ENCODE results near the gene HSF5. TPM values are rescaled to one million over a fixed set of nuclear protein-coding genes. Genes with fewer than 3 reads are reported as not detected.

HSF5 gene
- total and polyA plus RNA-seq, 2 of the 13 experiments (the other 11 are each of a cell fraction or from before 2014, with no cell fraction given): not detected

GRCh38 chr17:58382108-58382871, 105.9 kb downstream of the HSF5 start (continued):
- 0 out of 2 replicates have a peak, but pooled peaks have one; percentile 57 for TF ChIP-seq MXD4 (CRISPR knock-in tag; IDR thresholded peaks at IDR 0.05)
- TF ChIP-seq ZNF879 (CRISPR knock-in tag; IDR thresholded peaks at IDR 0.05): no peak
- TF ChIP-seq ZNF331 (CRISPR knock-in tag; IDR thresholded peaks at IDR 0.05): 0 out of 2 replicates have a peak, but pooled peaks have one; percentile 28
- no peak for TF ChIP-seq CC2D1A (CRISPR knock-in tag; IDR thresholded peaks at IDR 0.05)
- TF ChIP-seq GATAD2A (CRISPR knock-in tag; IDR thresholded peaks at IDR 0.05): peak; percentile 85
- peak; percentile 55; the same call in 1 of the 2 replicates for TF ChIP-seq RXRB (CRISPR knock-in tag; IDR thresholded peaks at IDR 0.05; ENCODE audit: borderline replicate concordance)
- 0 out of 2 replicates have a peak, but pooled peaks have one; percentile 30 for TF ChIP-seq ZNF44 (CRISPR knock-in tag; IDR thresholded peaks at IDR 0.05)
- peak; percentile 51; the same call in 1 of the 2 replicates for TF ChIP-seq MED13 (CRISPR knock-in tag; IDR thresholded peaks at IDR 0.05)
- no peak for TF ChIP-seq NR2F6 (IDR thresholded peaks at IDR 0.05)
- TF ChIP-seq NR2F6 (CRISPR knock-in tag; IDR thresholded peaks at IDR 0.05): peak; percentile 40
- no peak for TF ChIP-seq CEBPB (IDR thresholded peaks at IDR 0.05; ENCODE audit: borderline replicate concordance, low read depth, low read length)
- TF ChIP-seq, protein P1, sequence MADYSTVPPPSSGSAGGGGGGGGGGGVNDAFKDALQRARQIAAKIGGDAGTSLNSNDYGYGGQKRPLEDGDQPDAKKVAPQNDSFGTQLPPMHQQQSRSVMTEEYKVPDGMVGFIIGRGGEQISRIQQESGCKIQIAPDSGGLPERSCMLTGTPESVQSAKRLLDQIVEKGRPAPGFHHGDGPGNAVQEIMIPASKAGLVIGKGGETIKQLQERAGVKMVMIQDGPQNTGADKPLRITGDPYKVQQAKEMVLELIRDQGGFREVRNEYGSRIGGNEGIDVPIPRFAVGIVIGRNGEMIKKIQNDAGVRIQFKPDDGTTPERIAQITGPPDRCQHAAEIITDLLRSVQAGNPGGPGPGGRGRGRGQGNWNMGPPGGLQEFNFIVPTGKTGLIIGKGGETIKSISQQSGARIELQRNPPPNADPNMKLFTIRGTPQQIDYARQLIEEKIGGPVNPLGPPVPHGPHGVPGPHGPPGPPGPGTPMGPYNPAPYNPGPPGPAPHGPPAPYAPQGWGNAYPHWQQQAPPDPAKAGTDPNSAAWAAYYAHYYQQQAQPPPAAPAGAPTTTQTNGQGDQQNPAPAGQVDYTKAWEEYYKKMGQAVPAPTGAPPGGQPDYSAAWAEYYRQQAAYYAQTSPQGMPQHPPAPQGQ (CRISPR knock-in tag; IDR thresholded peaks at IDR 0.05; ENCODE audit: borderline replicate concordance): 0 out of 2 replicates have a peak, but pooled peaks have one; percentile 18
- TF ChIP-seq FOXA1 (IDR thresholded peaks at IDR 0.05): no peak
- peak; percentile 34; the same call in 1 of the 2 replicates for TF ChIP-seq FOXA1 (CRISPR knock-in tag; IDR thresholded peaks at IDR 0.05)
- peak; percentile 21; the same call in 1 of the 2 replicates for TF ChIP-seq FOXO1 (CRISPR knock-in tag; IDR thresholded peaks at IDR 0.05)
- TF ChIP-seq ZNF816 (CRISPR knock-in tag; IDR thresholded peaks at IDR 0.05; ENCODE audit: borderline replicate concordance): no peak
- peak; percentile 54; the same call in 1 of the 2 replicates for TF ChIP-seq IKZF5 (CRISPR knock-in tag; IDR thresholded peaks at IDR 0.05)
- TF ChIP-seq ZNF274 (CRISPR knock-in tag; IDR thresholded peaks at IDR 0.05): 0 out of 2 replicates have a peak, but pooled peaks have one; percentile 26
- no peak for TF ChIP-seq KLF11 (CRISPR knock-in tag; IDR thresholded peaks at IDR 0.05)

Measured in HepG2 (cell line).